MCF 10A (cell line): Measurements from ENCODE around the gene ALOX15B. TPM values are rescaled to one million over a fixed set of nuclear protein-coding genes. Genes with fewer than 3 reads are reported as not detected.

Experiments
- BruUV-seq: library from RNA; stranded (reverse); fragments of 400-500 nt; replicated peaks from 2 replicates; lab custom pipeline; 2021; lab: Mats Ljungman, UMichigan
- CTCF ChIA-PET: fragments of 300-600 bp; sonication (Branson Sonifier 250); formaldehyde crosslinking; extraction: SDS; loops from one replicate; lab custom pipeline; 2021; ENCODE audit warnings: antibody characterized with exemption, inconsistent platforms; lab: Yijun Ruan, JAX
- POLR2A ChIA-PET: fragments of 300-600, 350-650 bp; sonication (Branson Sonifier 250); formaldehyde crosslinking; extraction: SDS; loops from one replicate; lab custom pipeline; 2020; ENCODE audit warnings: antibody characterized with exemption, inconsistent platforms; lab: Yijun Ruan, JAX
- DNase-seq: peaks from one replicate; pipeline ENCODE4 v3.0.0-alpha.2; 2018; ENCODE audit not compliant: unreplicated experiment
- H3K27ac Mint-ChIP-seq: one replicate; pipeline ENCODE4 v1.8.0; 2022; ENCODE audit warnings: mild to moderate bottlenecking, low read depth, mixed read lengths; ENCODE audit not compliant: unreplicated experiment
- H3K27me3 Mint-ChIP-seq: one replicate; pipeline ENCODE4 v1.8.0; 2022; ENCODE audit warnings: mixed read lengths; ENCODE audit not compliant: insufficient read depth, unreplicated experiment
- H3K36me3 Mint-ChIP-seq: one replicate; pipeline ENCODE4 v1.8.0; 2022; ENCODE audit warnings: mild to moderate bottlenecking, moderate library complexity, mixed read lengths; ENCODE audit not compliant: insufficient read depth, unreplicated experiment
- H3K4me1 Mint-ChIP-seq: one replicate; pipeline ENCODE4 v1.8.0; 2022; ENCODE audit warnings: mixed read lengths; ENCODE audit not compliant: insufficient read depth, unreplicated experiment
- H3K4me3 Mint-ChIP-seq: one replicate; pipeline ENCODE4 v1.8.0; 2022; ENCODE audit warnings: mild to moderate bottlenecking, moderate library complexity, mixed read lengths; ENCODE audit not compliant: unreplicated experiment
- H3K9me3 Mint-ChIP-seq: one replicate; pipeline ENCODE4 v1.8.0; 2022; ENCODE audit warnings: mixed read lengths; ENCODE audit not compliant: unreplicated experiment
- CTCF ChIP-seq: fragments of 200-600 bp; IDR thresholded peaks from one replicate; pipeline ENCODE4 v1.8.0; 2022; ENCODE audit warnings: antibody characterized with exemption, mild to moderate bottlenecking; ENCODE audit not compliant: unreplicated experiment
- intact Hi-C: fragments of 100-400 bp; cut with micrococcal nuclease; formaldehyde crosslinking; loops from 2 replicates; pipeline ENCODE4 v1.14.1; 2022
- total RNA-seq: library from RNA; stranded (reverse); gene quantifications from 2 replicates; pipeline ENCODE4 v1.2.3, GENCODE V29; 2022

ALOX15B gene
- total RNA-seq, 1 experiment from 2014 or later = 27.6 TPM

GRCh38 chr17:8066841-8067775 is 28.2 kb downstream of the ALOX15B start:
- POLR2A ChIA-PET = no interaction called here
- CTCF ChIA-PET = interaction anchor here (1.8 kb wide), 1 partner anchor 10 kb away, joined by 4 read pairs; no protein-coding TSS in a partner anchor
- H3K36me3 Mint-ChIP-seq = no peaks in the 10 kb centered on the region
- peaks cover 11% of the 10 kb centered on the region for H3K27me3 Mint-ChIP-seq
- no peaks in the 10 kb centered on the region for H3K9me3 Mint-ChIP-seq
- DNase-seq = no peak
- peaks cover 16% of the 10 kb centered on the region for H3K4me1 Mint-ChIP-seq
- TF ChIP-seq CTCF = no peak
- H3K4me3 Mint-ChIP-seq = no peak overlapping the region
- intact Hi-C loops = no loop called here
- no TSS peak for BruUV-seq
- H3K27ac Mint-ChIP-seq = no peak overlapping the region

GRCh38 chr17:8067806-8068205 is 28.9 kb downstream of the ALOX15B start:
- ChIA-PET CTCF (interaction anchor here (1.0 to 7.7 kb wide), 3 partner anchors 8 to 43 kb away, joined by 4 to 106 read pairs (median 4); no protein-coding TSS in a partner anchor), POLR2A (no interaction called here)
- no peaks in the 10 kb centered on the region for H3K9me3 Mint-ChIP-seq
- no TSS peak for BruUV-seq
- no peak overlapping the region for H3K4me3 Mint-ChIP-seq
- no peak for DNase-seq
- TF ChIP-seq CTCF = no peak
- no peaks in the 10 kb centered on the region for H3K36me3 Mint-ChIP-seq
- no peak overlapping the region for H3K27ac Mint-ChIP-seq
- intact Hi-C loops = no loop called here
- H3K4me1 Mint-ChIP-seq = peaks cover 9% of the 10 kb centered on the region
- H3K27me3 Mint-ChIP-seq = peaks cover 4% of the 10 kb centered on the region

GRCh38 chr17:8068736-8069586 is 30.1 kb downstream of the ALOX15B start:
- H3K36me3 Mint-ChIP-seq = no peaks in the 10 kb centered on the region
- no peaks in the 10 kb centered on the region for H3K9me3 Mint-ChIP-seq
- peaks cover 17% of the 10 kb centered on the region for H3K4me1 Mint-ChIP-seq
- CTCF ChIA-PET = interaction anchor here (0.6 to 8.4 kb wide), 10 partner anchors 9 to 1432 kb away, joined by 3 to 106 read pairs (median 10); partner anchors contain the start of gene ALOXE3
- POLR2A ChIA-PET = interaction anchor here (0.6 kb wide), 1 partner anchor 380 kb away, joined by 3 read pairs; the partner anchor contains the start of gene WRAP53
- H3K27ac Mint-ChIP-seq = no peak overlapping the region
- H3K27me3 Mint-ChIP-seq = peaks cover 6% of the 10 kb centered on the region
- TF ChIP-seq CTCF = no peak
- no peak overlapping the region for H3K4me3 Mint-ChIP-seq
- intact Hi-C loops = no loop called here
- BruUV-seq = no TSS peak
- DNase-seq = no peak
